Endothelial cell of umbilical vein (primary cell): ENCODE measurements around the gene CNTROB. TPM values are rescaled to one million over a fixed set of nuclear protein-coding genes. Genes with fewer than 3 reads are reported as not detected.
"Not testable (repeated sequence)": the region's sequence is repeated elsewhere in the genome, so short reads cannot be mapped to it uniquely, and the experiment has no call there.

Source experiments
- BruUV-seq: library from RNA; stranded (reverse); fragments of 400-500 nt; replicated peaks from 2 replicates; lab custom pipeline; 2021; lab: Mats Ljungman, UMichigan
- CTCF ChIA-PET: fragments of 300-600, 350-600 bp; sonication (Branson Sonifier 250); formaldehyde crosslinking; loops from one replicate; lab custom pipeline; 2021; ENCODE audit warnings: antibody characterized with exemption, inconsistent platforms; lab: Charles Lee
- POLR2A ChIA-PET: fragments of 300-600, 350-600 bp; sonication (Branson Sonifier 250); formaldehyde crosslinking; loops from one replicate; lab custom pipeline; 2021; ENCODE audit warnings: antibody characterized with exemption, inconsistent platforms; lab: Charles Lee
- DNase-seq: peaks from one replicate; pipeline ENCODE4 v3.0.0-alpha.2; 2011; ENCODE audit warnings: low read depth, low spot score
- FAIRE-seq: peaks from 2 replicates; lab custom pipeline; 2011; peaks lifted over from hg19 to GRCh38; lab: Jason Lieb, UNC
- H2AFZ ChIP-seq: 2 replicates; pipeline ENCODE4 v1.6.0; 2012; ENCODE audit warnings: low read depth, low read length, control low read depth, inconsistent platforms
- H3K27ac ChIP-seq: 2 replicates; pipeline ENCODE4 v1.5.1; 2011; ENCODE audit warnings: low read depth, mild to moderate bottlenecking, control low read depth, low read length, moderate library complexity; ENCODE audit not compliant: insufficient read depth
- H3K27me3 ChIP-seq, 2 experiments: 2 replicates each; pipeline versions ENCODE4 v1.6.0 to v1.6.1; 2011; ENCODE audit warnings: low read length in 2 of 2, mixed read lengths in 1 of 2; ENCODE audit not compliant: control insufficient read depth in 2 of 2, insufficient read depth in 2 of 2
- H3K36me3 ChIP-seq, 2 experiments: 2 replicates in 1 of 2; 3 replicates in 1 of 2; pipeline ENCODE4 v1.5.1; 2011; ENCODE audit warnings: low read length in 2 of 2, mild to moderate bottlenecking in 1 of 2, moderate library complexity in 1 of 2; ENCODE audit not compliant: control insufficient read depth in 2 of 2, insufficient read depth in 2 of 2; ENCODE audit errors: extremely low read depth in 1 of 2
- H3K4me1 ChIP-seq: 3 replicates; pipeline ENCODE4 v1.5.1; 2011; ENCODE audit warnings: mild to moderate bottlenecking, low read length; ENCODE audit not compliant: control insufficient read depth, insufficient read depth; ENCODE audit errors: extremely low read depth
- H3K4me2 ChIP-seq: 2 replicates; pipeline ENCODE4 v1.6.1; 2011; ENCODE audit warnings: low read length, control low read depth, mixed read lengths; ENCODE audit not compliant: insufficient read depth
- H3K4me3 ChIP-seq, 3 experiments: fragments of 200-600 bp in 1 of 3; sonication (generic), shearing (Covaris generic) in 1 of 3; replicated peaks in 1 of 3; 2 replicates each; pipeline ENCODE4 v1.5.1; 2011 to 2016; ENCODE audit warnings: control low read depth in 3 of 3, low read length in 3 of 3, mild to moderate bottlenecking in 2 of 3, inconsistent platforms in 1 of 3, low read depth in 1 of 3, moderate library complexity in 1 of 3; ENCODE audit not compliant: insufficient read depth in 1 of 3
- H3K79me2 ChIP-seq: 2 replicates; pipeline ENCODE4 v1.6.0; 2012; ENCODE audit warnings: low read length, inconsistent platforms; ENCODE audit not compliant: control insufficient read depth, insufficient read depth
- H3K9ac ChIP-seq: replicated peaks from 2 replicates; pipeline ENCODE3; 2011; ENCODE audit warnings: low read length, control low read depth; ENCODE audit not compliant: insufficient read depth; ENCODE audit errors: extremely low read depth
- H3K9me1 ChIP-seq: replicated peaks from 3 replicates; pipeline ENCODE4 v1.6.0; 2011; ENCODE audit warnings: mild to moderate bottlenecking, low read length; ENCODE audit not compliant: control insufficient read depth, insufficient read depth; ENCODE audit errors: extremely low read depth
- H3K9me3 ChIP-seq: replicated peaks from 2 replicates; pipeline ENCODE4 v1.5.1; 2012; ENCODE audit warnings: low read length, inconsistent platforms; ENCODE audit not compliant: control insufficient read depth, insufficient read depth
- H4K20me1 ChIP-seq: replicated peaks from 2 replicates; pipeline ENCODE3; 2011; ENCODE audit warnings: mild to moderate bottlenecking, low read length; ENCODE audit not compliant: control insufficient read depth, insufficient read depth; ENCODE audit errors: extremely low read depth
- CTCF ChIP-seq, 2 donors: IDR thresholded peaks; 1 replicate in 1 of 2; 2 replicates in 1 of 2; pipeline ENCODE4 v1.5.1; 2011; ENCODE audit warnings: low read length in 2 of 2, mild to moderate bottlenecking in 2 of 2, moderate library complexity in 2 of 2, control low read depth in 1 of 2, inconsistent platforms in 1 of 2, low read depth in 1 of 2; ENCODE audit not compliant: insufficient read depth in 1 of 2; ENCODE audit errors: extremely low read depth in 1 of 2
- EZH2 ChIP-seq: IDR thresholded peaks from 2 replicates; pipeline ENCODE4 v1.6.1; 2012; ENCODE audit warnings: borderline replicate concordance, low read depth, mild to moderate bottlenecking, moderate library complexity, low read length, inconsistent platforms; ENCODE audit not compliant: severe bottlenecking
- FOS ChIP-seq: IDR thresholded peaks from 2 replicates; pipeline ENCODE4 v1.6.1; 2011; ENCODE audit warnings: mild to moderate bottlenecking, low read length, moderate library complexity, borderline replicate concordance; ENCODE audit not compliant: insufficient read depth
- GATA2 ChIP-seq: IDR thresholded peaks from 2 replicates; pipeline ENCODE4 v1.7.0; 2011; ENCODE audit warnings: low read depth, mild to moderate bottlenecking, moderate library complexity, mixed read lengths, low read length; ENCODE audit not compliant: insufficient read length, insufficient read depth
- JUN ChIP-seq: IDR thresholded peaks from 2 replicates; pipeline ENCODE4 v1.6.1; 2011; ENCODE audit warnings: borderline replicate concordance, low read depth; ENCODE audit not compliant: insufficient read length, insufficient read depth
- MAX ChIP-seq: IDR thresholded peaks from 2 replicates; pipeline ENCODE4 v1.6.1; 2011; ENCODE audit not compliant: insufficient read depth, insufficient read length
- MYC ChIP-seq: IDR thresholded peaks from one replicate; pipeline ENCODE4 v1.6.1; 2011; ENCODE audit warnings: mild to moderate bottlenecking, low read depth, low read length
- POLR2A ChIP-seq: IDR thresholded peaks from 2 replicates; pipeline ENCODE4 v1.6.1; 2012; ENCODE audit warnings: low read depth, mild to moderate bottlenecking, control low read depth, low read length
- POLR2AphosphoS5 ChIP-seq: IDR thresholded peaks from 2 replicates; pipeline ENCODE4 v1.6.1; 2012; ENCODE audit warnings: low read depth, mild to moderate bottlenecking, control low read depth, low read length, moderate library complexity; ENCODE audit not compliant: insufficient read depth
- dilution Hi-C: fragments of 300-500 bp; cut with MboI; formaldehyde crosslinking; loops from one replicate; pipeline ENCODE4 v1.15.0; 2019; ENCODE audit warnings: low sequenced_read_pairs; ENCODE audit not compliant: extremely low pct_ligation_motif_present
- intact Hi-C: fragments of 100-400 bp; cut with micrococcal nuclease; formaldehyde crosslinking; loops from one replicate; pipeline ENCODE4 v1.10.0; 2022
- polyA plus RNA-seq, 4 experiments: library from polyadenylated mRNA; depleted of rRNA in 3 of 4; stranded (reverse) in 3 of 4; unstranded in 1 of 4; fragments of >200 nt; gene quantifications; 2 replicates each; pipeline versions ENCODE4 v1.2.1 to v1.2.3, GENCODE V29; 2011 to 2012; ENCODE audit warnings: missing spikeins in 1 of 4
- total RNA-seq: library from RNA; stranded (reverse); gene quantifications from 2 replicates; pipeline ENCODE4 v1.2.3, GENCODE V29; 2021

Gene CNTROB
- total and polyA plus RNA-seq, 2 donors (not counting 3 experiments of a cell fraction or from before 2014, with no cell fraction given): 24.9 to 47.2 TPM

GRCh38 chr17:7951143-7951792, 19.3 kb downstream of the CNTROB start:
- no peak for TF ChIP-seq POLR2AphosphoS5
- no peak for TF ChIP-seq MAX
- TF ChIP-seq MYC: no peak
- TF ChIP-seq JUN: no peak
- TF ChIP-seq POLR2A: no peak
- TF ChIP-seq EZH2: no peak
- TF ChIP-seq CTCF (IDR thresholded peaks at IDR 0.05; ENCODE audit: extremely low read depth in 1 of 2, insufficient read depth in 1 of 2, low read depth in 1 of 2, low read length in 2 of 2): no peak
- no peak for TF ChIP-seq FOS
- TF ChIP-seq GATA2: no peak
- no TSS peak for BruUV-seq

GRCh38 chr17:7953266-7953665, 21.3 kb downstream of the CNTROB start:
- FAIRE-seq, POLR2A ChIA-PET, H3K4me3 ChIP-seq, H3K9me1 ChIP-seq, H2AFZ ChIP-seq, H3K79me2 ChIP-seq, H3K9me3 ChIP-seq, intact Hi-C loops, DNase-seq, dilution Hi-C loops, H4K20me1 ChIP-seq, H3K9ac ChIP-seq, BruUV-seq, H3K4me1 ChIP-seq, H3K27ac ChIP-seq, H3K36me3 ChIP-seq, H3K27me3 ChIP-seq, H3K4me2 ChIP-seq: not testable (repeated sequence)
- CTCF ChIA-PET: interaction anchor here (1.3 to 1.8 kb wide), 2 partner anchors 9 to 20 kb away, joined by 3 to 5 read pairs; no protein-coding TSS in a partner anchor

More at GRCh38 chr17:7951143-7951792, 19.3 kb downstream of the CNTROB start:
- peaks cover 6 to 13% of the 10 kb centered on the region in 2 experiments for H3K36me3 ChIP-seq
- no peaks in the 10 kb centered on the region for H3K4me1 ChIP-seq
- no peaks in the 10 kb centered on the region for H3K27me3 ChIP-seq
- H3K4me2 ChIP-seq: no peak overlapping the region
- CTCF ChIA-PET: no interaction called here
- H3K27ac ChIP-seq: no peak overlapping the region
- H3K9me1 ChIP-seq: no peaks in the 10 kb centered on the region
- DNase-seq (no peak), FAIRE-seq (no peak)
- H3K9me3 ChIP-seq: no peaks in the 10 kb centered on the region
- no peaks in the 10 kb centered on the region for H3K79me2 ChIP-seq
- H4K20me1 ChIP-seq: no peaks in the 10 kb centered on the region
- dilution Hi-C loops (no loop called here), intact Hi-C loops (no loop called here)
- POLR2A ChIA-PET: no interaction called here
- no peak overlapping the region for H3K9ac ChIP-seq
- H3K4me3 ChIP-seq: no peak overlapping the region
- no peak overlapping the region for H2AFZ ChIP-seq
